HEK293 (cell line): Measurements from ENCODE around the gene SPOCK1.

Experiments used
- CTCF ChIA-PET: fragments of 350-600 bp; formaldehyde crosslinking; extraction: SDS; loops from one replicate; lab custom pipeline; 2021; ENCODE audit warnings: antibody characterized with exemption; lab: Yijun Ruan, JAX
- POLR2A ChIA-PET: fragments of 300-600 bp; formaldehyde crosslinking; extraction: SDS; loops from one replicate; lab custom pipeline; 2020; ENCODE audit warnings: antibody characterized with exemption, inconsistent platforms; lab: Yijun Ruan, JAX
- H3K27ac ChIP-seq: fragments of 200-500 bp; sonication (Bioruptor generic); 2 replicates; pipeline ENCODE4 v1.5.1; 2014; ENCODE audit warnings: low read depth, low read length, control low read depth, inconsistent platforms; ENCODE audit errors: extremely low read depth
- H3K36me3 ChIP-seq, 2 experiments: fragments of 200-500 bp in 1 of 2; sonication (Bioruptor generic) in 1 of 2; 1 replicate in 1 of 2; 2 replicates in 1 of 2; pipeline ENCODE4 v1.5.1; 2014 to 2017; ENCODE audit warnings: inconsistent platforms in 2 of 2, low read length in 2 of 2; ENCODE audit not compliant: control insufficient read depth in 2 of 2, insufficient read depth in 1 of 2
- H3K4me1 ChIP-seq: fragments of 200-500 bp; sonication (Bioruptor generic); 2 replicates; pipeline ENCODE4 v1.5.1; 2014; ENCODE audit warnings: mild to moderate bottlenecking, low read length, inconsistent platforms; ENCODE audit not compliant: control insufficient read depth, insufficient read depth
- H3K4me3 ChIP-seq: 2 replicates; pipeline ENCODE4 v1.5.1; 2011; ENCODE audit warnings: low read depth, mild to moderate bottlenecking, control low read depth, low read length, moderate library complexity
- H3K9me3 ChIP-seq: fragments of 200-500 bp; sonication (Bioruptor generic); 2 replicates; pipeline ENCODE4 v1.5.1; 2014; ENCODE audit warnings: low read depth, low read length, inconsistent platforms; ENCODE audit not compliant: control insufficient read depth, insufficient read depth
- GLI4 ChIP-seq: fragments of 450-650 bp; formaldehyde crosslinking; IDR thresholded peaks from 2 replicates; pipeline ENCODE4 v1.5.1; 2016; ENCODE audit warnings: missing biosample characterization, missing genetic modification characterization
- GLIS1 ChIP-seq: fragments of 450-650 bp; formaldehyde crosslinking; IDR thresholded peaks from 2 replicates; pipeline ENCODE4 v1.5.1; 2016; ENCODE audit warnings: missing biosample characterization, missing genetic modification characterization
- KLF8 ChIP-seq: fragments of 450-650 bp; formaldehyde crosslinking; IDR thresholded peaks from 2 replicates; pipeline ENCODE4 v1.5.1; 2016; ENCODE audit warnings: missing biosample characterization, missing genetic modification characterization
- SCRT1 ChIP-seq: fragments of 450-650 bp; formaldehyde crosslinking; IDR thresholded peaks from 2 replicates; pipeline ENCODE4 v1.5.1; 2016; ENCODE audit warnings: missing biosample characterization, missing genetic modification characterization, borderline replicate concordance
- YY1 ChIP-seq: fragments of 450-650 bp; formaldehyde crosslinking; IDR thresholded peaks from 2 replicates; pipeline ENCODE4 v1.5.1; 2018; ENCODE audit warnings: missing biosample characterization, missing genetic modification characterization
- ZEB2 ChIP-seq: fragments of 450-650 bp; formaldehyde crosslinking; IDR thresholded peaks from 2 replicates; pipeline ENCODE4 v1.5.1; 2016; ENCODE audit warnings: missing biosample characterization, missing genetic modification characterization
- ZNF132 ChIP-seq: fragments of 450-650 bp; formaldehyde crosslinking; IDR thresholded peaks from 2 replicates; pipeline ENCODE4 v1.5.1; 2017; ENCODE audit warnings: missing biosample characterization, missing genetic modification characterization, borderline replicate concordance
- ZNF148 ChIP-seq: fragments of 450-650 bp; formaldehyde crosslinking; IDR thresholded peaks from 2 replicates; pipeline ENCODE4 v1.5.0; 2017; ENCODE audit warnings: missing biosample characterization, missing genetic modification characterization, borderline replicate concordance
- ZNF175 ChIP-seq: fragments of 450-650 bp; formaldehyde crosslinking; IDR thresholded peaks from 2 replicates; pipeline ENCODE4 v1.5.1; 2016; ENCODE audit warnings: missing biosample characterization, missing genetic modification characterization
- ZNF221 ChIP-seq: fragments of 450-650 bp; formaldehyde crosslinking; IDR thresholded peaks from 2 replicates; pipeline ENCODE4 v1.5.1; 2017; ENCODE audit warnings: missing biosample characterization, missing genetic modification characterization, borderline replicate concordance
- ZNF239 ChIP-seq: fragments of 450-650 bp; formaldehyde crosslinking; IDR thresholded peaks from 2 replicates; pipeline ENCODE4 v1.5.1; 2016; ENCODE audit warnings: missing biosample characterization, missing genetic modification characterization
- ZNF302 ChIP-seq: fragments of 450-650 bp; formaldehyde crosslinking; IDR thresholded peaks from 2 replicates; pipeline ENCODE4 v1.5.1; 2016; ENCODE audit warnings: missing biosample characterization, missing genetic modification characterization, low read depth
- ZNF391 ChIP-seq: fragments of 450-650 bp; formaldehyde crosslinking; IDR thresholded peaks from 2 replicates; pipeline ENCODE4 v1.5.1; 2016; ENCODE audit warnings: low read depth, missing biosample characterization, missing genetic modification characterization, borderline replicate concordance
- ZNF423 ChIP-seq: fragments of 450-650 bp; formaldehyde crosslinking; IDR thresholded peaks from 2 replicates; pipeline ENCODE4 v1.5.1; 2016; ENCODE audit warnings: missing biosample characterization, missing genetic modification characterization
- ZNF48 ChIP-seq: fragments of 450-650 bp; formaldehyde crosslinking; IDR thresholded peaks from 2 replicates; pipeline ENCODE4 v1.5.1; 2016; ENCODE audit warnings: missing biosample characterization, missing genetic modification characterization
- ZNF521 ChIP-seq: fragments of 450-650 bp; formaldehyde crosslinking; IDR thresholded peaks from 2 replicates; pipeline ENCODE4 v1.5.1; 2017; ENCODE audit warnings: missing biosample characterization, mild to moderate bottlenecking, missing genetic modification characterization
- ZNF626 ChIP-seq: fragments of 450-650 bp; sonication (Bioruptor Pico); formaldehyde crosslinking; IDR thresholded peaks from 2 replicates; pipeline ENCODE4 v1.5.1; 2018; ENCODE audit warnings: missing biosample characterization, missing genetic modification characterization, inconsistent platforms
- ZNF843 ChIP-seq: fragments of 450-650 bp; formaldehyde crosslinking; IDR thresholded peaks from 2 replicates; pipeline ENCODE4 v1.5.1; 2016; ENCODE audit warnings: missing biosample characterization, missing genetic modification characterization
- ZSCAN23 ChIP-seq: fragments of 450-650 bp; formaldehyde crosslinking; IDR thresholded peaks from 2 replicates; pipeline ENCODE4 v1.5.1; 2016; ENCODE audit warnings: missing biosample characterization, missing genetic modification characterization
- TF ChIP-seq, protein P1 (sequence below): fragments of 450-650 bp; formaldehyde crosslinking; IDR thresholded peaks from 2 replicates; pipeline ENCODE4 v1.5.1; 2017; ENCODE audit warnings: missing biosample characterization, missing genetic modification characterization
- TF ChIP-seq, protein P2 (sequence below): fragments of 450-650 bp; formaldehyde crosslinking; conservative IDR thresholded peaks from 2 replicates; pipeline ENCODE4 v1.5.1; 2016; ENCODE audit warnings: low read depth, missing biosample characterization, missing genetic modification characterization

SPOCK1 gene

DNA sequence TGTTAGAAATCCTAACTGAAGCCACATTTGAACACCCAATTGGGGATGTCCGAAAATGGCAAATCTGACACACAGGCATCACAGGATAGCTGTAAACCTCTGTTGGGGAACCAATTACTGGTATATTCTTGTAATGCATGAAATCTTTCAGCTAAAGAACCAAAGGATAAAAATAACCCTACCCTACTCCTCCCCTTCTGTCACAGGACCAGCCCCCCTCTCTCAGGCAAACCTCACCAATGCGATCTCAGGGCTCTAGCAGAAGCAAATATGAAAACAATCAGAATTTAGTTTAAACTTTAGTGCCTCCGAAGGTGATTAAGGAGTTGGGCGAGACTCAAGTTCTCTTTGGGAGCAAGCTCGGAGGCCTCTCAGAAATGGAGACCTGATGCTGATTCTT, 499.3 kb downstream of the SPOCK1 start:
- POLR2A ChIA-PET, result interaction anchor here (0.7 kb wide), 1 partner anchor 28 kb away, joined by 3 read pairs; no protein-coding TSS in a partner anchor
- Histone ChIP-seq H3K4me1 (no peaks in the 10 kb centered on the region), H3K9me3 (no peaks in the 10 kb centered on the region)
- no peak for TF ChIP-seq ZNF175 (tag by site-specific recombination)
- no peak for TF ChIP-seq ZNF521 (tag by site-specific recombination)
- TF ChIP-seq, protein P1, sequence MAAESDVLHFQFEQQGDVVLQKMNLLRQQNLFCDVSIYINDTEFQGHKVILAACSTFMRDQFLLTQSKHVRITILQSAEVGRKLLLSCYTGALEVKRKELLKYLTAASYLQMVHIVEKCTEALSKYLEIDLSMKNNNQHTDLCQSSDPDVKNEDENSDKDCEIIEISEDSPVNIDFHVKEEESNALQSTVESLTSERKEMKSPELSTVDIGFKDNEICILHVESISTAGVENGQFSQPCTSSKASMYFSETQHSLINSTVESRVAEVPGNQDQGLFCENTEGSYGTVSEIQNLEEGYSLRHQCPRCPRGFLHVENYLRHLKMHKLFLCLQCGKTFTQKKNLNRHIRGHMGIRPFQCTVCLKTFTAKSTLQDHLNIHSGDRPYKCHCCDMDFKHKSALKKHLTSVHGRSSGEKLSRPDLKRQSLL, result no peak
- no peak for TF ChIP-seq ZSCAN23
- TF ChIP-seq KLF8 (tag by site-specific recombination), result no peak
- no peak for TF ChIP-seq ZNF221 (tag by site-specific recombination)
- TF ChIP-seq ZNF239 (tag by site-specific recombination), result no peak
- TF ChIP-seq ZNF626 (tag by site-specific recombination), result no peak
- no peak for TF ChIP-seq YY1 (tag by site-specific recombination)
- TF ChIP-seq ZNF843 (tag by site-specific recombination), result no peak
- no peak for TF ChIP-seq ZNF148
- no peak for TF ChIP-seq ZNF423 (tag by site-specific recombination)
- TF ChIP-seq ZEB2 (tag by site-specific recombination), result no peak
- TF ChIP-seq ZNF48 (tag by site-specific recombination), result no peak
- TF ChIP-seq SCRT1 (tag by site-specific recombination), result no peak
- TF ChIP-seq, all 188 proteins: peak for 0
- Histone ChIP-seq H3K4me3 (no peak overlapping the region), H3K27ac (no peak overlapping the region), H3K36me3 (no peaks in the 10 kb centered on the region)
- CTCF ChIA-PET, result no interaction called here

GRCh38 chr5:136998854-136999357, 500.2 kb downstream of the SPOCK1 start:
- POLR2A ChIA-PET, result interaction anchor here (0.7 kb wide), 1 partner anchor 27 kb away, joined by 3 read pairs; no protein-coding TSS in a partner anchor
- CTCF ChIA-PET, result interaction anchor here (0.6 to 0.7 kb wide), 2 partner anchors 105 to 1417 kb away, joined by 3 to 5 read pairs; no protein-coding TSS in a partner anchor
- H3K27ac ChIP-seq, result no peak overlapping the region
- H3K9me3 ChIP-seq, result no peaks in the 10 kb centered on the region
- no peaks in the 10 kb centered on the region for H3K4me1 ChIP-seq
- no peaks in the 10 kb centered on the region for H3K36me3 ChIP-seq
- no peak for TF ChIP-seq GLI4
- no peak for TF ChIP-seq ZNF391 (tag by site-specific recombination)
- TF ChIP-seq, protein P2, sequence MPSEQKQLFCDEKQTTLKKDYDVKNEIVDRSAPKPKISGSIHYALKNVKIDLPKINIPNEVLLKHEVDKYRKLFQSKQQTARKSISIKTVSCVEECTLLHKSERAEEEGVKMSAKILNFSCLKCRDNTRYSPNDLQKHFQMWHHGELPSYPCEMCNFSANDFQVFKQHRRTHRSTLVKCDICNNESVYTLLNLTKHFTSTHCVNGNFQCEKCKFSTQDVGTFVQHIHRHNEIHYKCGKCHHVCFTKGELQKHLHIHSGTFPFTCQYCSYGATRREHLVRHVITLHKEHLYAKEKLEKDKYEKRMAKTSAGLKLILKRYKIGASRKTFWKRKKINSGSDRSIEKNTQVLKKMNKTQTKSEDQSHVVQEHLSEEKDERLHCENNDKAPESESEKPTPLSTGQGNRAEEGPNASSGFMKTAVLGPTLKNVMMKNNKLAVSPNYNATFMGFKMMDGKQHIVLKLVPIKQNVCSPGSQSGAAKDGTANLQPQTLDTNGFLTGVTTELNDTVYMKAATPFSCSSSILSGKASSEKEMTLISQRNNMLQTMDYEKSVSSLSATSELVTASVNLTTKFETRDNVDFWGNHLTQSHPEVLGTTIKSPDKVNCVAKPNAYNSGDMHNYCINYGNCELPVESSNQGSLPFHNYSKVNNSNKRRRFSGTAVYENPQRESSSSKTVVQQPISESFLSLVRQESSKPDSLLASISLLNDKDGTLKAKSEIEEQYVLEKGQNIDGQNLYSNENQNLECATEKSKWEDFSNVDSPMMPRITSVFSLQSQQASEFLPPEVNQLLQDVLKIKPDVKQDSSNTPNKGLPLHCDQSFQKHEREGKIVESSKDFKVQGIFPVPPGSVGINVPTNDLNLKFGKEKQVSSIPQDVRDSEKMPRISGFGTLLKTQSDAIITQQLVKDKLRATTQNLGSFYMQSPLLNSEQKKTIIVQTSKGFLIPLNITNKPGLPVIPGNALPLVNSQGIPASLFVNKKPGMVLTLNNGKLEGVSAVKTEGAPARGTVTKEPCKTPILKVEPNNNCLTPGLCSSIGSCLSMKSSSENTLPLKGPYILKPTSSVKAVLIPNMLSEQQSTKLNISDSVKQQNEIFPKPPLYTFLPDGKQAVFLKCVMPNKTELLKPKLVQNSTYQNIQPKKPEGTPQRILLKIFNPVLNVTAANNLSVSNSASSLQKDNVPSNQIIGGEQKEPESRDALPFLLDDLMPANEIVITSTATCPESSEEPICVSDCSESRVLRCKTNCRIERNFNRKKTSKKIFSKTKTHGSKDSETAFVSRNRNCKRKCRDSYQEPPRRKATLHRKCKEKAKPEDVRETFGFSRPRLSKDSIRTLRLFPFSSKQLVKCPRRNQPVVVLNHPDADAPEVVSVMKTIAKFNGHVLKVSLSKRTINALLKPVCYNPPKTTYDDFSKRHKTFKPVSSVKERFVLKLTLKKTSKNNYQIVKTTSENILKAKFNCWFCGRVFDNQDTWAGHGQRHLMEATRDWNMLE, result no peak
- TF ChIP-seq ZNF132 (tag by site-specific recombination), result no peak
- no peak for TF ChIP-seq GLIS1 (tag by site-specific recombination)
- no peak for TF ChIP-seq ZNF302 (tag by site-specific recombination)
- no peak for TF ChIP-seq ZNF843 (tag by site-specific recombination)
- H3K4me3 ChIP-seq, result no peak overlapping the region
